GM19351 (cell line): ENCODE measurements around the gene LDB3.

Experiments used
- ATAC-seq: cut with Tn5 transposase; IDR thresholded peaks from one replicate; pipeline ENCODE4 v1.9.1; 2021; ENCODE audit warnings: mild to moderate bottlenecking, moderate library complexity; ENCODE audit not compliant: unreplicated experiment

LDB3 gene

GRCh38 chr10:86756511-86757112 lies 88.3 kb downstream of the LDB3 start, which contains the start of gene BMPR1A:
BMPR1A (plus strand) TSS chr10:86756619; CDS start chr10:86876019, 119,400 bp downstream.
- peak; percentile 31 for ATAC-seq

DNA sequence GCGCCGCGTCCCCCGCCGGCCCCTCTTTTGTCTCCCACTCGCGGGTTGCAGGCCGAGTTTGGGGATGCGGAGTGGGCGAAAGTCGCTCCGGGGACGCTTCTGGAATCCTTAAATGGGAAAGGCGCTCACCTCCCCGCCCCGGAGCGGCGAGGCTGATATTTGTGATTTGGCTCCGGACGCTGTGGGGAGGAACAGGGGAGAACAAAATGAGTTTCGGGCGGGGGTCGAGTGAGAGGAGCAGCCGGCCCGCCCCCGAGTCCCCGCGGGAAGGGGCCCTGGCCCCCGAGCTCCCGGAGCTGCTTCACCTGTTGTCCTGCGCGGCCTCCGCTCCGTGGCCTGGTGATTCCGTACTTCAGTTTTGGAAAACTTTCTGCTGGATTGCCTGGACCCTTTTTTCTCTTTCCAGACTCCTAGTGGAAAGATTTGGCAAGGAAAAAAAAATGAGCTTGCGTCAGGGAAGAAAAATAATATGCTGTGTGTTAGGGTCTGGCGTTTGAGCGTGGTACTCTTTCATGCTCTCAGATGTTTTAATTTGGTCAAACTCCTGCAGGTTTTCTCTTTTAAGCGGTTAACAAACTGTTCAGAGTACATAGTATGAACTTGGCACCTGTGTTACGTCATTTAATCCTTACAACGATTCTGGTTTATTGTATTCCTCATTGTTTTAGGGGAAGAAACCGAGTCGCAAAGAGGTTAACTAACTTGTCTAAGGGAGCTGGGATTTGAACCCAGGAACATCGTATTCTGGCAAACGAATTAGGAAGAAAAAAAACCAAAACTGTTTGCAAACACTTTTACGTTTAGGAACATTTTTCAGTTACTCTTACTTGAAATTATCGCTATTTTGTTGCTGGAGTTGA lies 89.0 kb downstream of the LDB3 start:
- peak; percentile 0 for ATAC-seq

GRCh38 chr10:86758189-86759072 lies 90.1 kb downstream of the LDB3 start:
- no peak for ATAC-seq

GRCh38 chr10:86759073-86759672 lies 90.9 kb downstream of the LDB3 start:
- ATAC-seq = no peak

DNA sequence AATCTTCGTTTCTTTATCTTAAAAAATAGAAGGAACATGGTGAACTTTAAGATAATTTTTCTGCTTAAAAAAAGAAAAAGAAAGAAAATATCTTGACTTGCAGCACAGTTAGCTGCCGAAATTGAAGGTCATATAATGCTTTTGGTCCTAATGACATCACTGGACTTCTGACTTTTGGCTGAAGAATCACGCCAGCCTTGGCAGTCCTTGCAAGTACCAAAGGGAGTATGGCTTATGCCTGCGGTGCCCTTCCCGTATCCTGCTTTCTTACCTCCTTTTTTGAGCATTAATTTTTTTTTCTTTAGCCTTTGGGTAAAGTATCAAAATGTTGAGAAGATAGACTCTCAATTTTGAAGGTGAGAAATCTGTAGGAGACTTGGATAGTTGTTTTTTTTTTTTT lies 95.1 kb downstream of the LDB3 start:
- ATAC-seq = no peak

DNA sequence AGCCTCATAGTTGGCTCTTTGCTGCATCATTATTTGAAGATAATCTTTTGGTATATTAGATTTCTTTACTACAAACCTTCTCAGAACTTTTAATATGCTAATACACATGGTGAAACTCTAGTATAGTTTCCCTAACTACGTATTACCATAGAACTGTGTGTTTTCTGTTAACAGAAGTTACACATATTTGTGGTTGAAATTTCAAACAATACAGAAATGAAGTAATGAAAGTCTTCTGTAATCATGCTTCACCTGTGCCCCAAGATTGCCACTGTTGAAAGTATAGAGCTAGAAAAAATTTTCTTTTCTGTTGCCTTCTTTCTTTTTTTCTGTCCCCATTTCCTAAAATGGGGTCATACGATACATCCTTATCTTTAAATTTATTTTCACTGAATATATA lies 97.2 kb downstream of the LDB3 start:
- ATAC-seq = no peak

DNA sequence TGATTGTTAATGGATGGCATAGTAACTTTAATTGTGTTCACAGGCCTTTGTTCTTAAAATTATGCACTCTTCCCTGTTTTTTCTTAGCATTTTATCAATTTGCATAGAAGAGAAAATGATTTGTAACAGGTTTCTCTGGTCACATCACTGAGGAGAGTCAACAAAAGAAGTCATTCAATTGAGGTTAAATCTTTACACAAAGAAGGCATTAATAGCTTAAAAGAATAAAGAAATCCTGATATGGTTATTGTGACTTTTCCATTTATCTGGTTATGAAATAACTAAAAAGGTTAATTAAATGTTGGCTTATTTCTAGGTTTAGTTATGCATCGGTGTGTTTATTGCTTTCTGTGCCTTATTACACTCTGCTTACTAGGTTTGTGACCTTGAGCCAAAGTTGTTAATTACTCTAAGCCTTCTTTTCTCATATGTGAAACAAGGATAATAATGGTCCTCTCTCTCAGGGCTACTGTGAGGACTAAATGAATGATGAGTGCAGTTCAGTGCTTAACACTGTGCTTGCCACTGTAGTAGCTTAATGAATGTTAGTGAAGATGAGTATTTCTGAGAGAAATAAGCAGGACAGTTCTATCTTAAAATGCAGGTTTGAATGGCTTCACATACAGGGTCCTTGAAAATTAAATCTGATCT lies 100.2 kb downstream of the LDB3 start:
- no peak for ATAC-seq

DNA sequence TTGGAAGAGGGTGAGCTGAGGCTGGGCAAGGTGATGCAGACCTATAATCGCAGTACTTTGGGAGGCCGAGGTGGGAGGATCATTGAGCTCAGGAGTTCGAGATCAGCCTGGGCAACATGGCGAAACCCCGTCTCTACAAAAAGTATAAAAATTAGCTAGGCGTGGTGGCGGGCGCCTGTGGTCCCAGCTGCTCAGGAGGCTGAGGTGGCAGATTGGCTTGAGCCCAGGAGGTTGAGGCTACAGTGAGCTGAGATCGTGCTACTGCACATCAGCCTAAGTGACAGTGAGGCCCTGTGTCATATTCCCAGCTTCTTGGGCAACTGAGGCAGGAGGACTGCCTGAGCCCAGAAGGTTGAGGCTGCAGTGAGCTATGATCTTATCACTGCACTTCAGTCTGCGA lies 101.7 kb downstream of the LDB3 start:
- no peak for ATAC-seq

- no peak for ATAC-seq
Observed at GRCh38 chr10:86770412-86770960, 102.2 kb downstream of the LDB3 start.

DNA sequence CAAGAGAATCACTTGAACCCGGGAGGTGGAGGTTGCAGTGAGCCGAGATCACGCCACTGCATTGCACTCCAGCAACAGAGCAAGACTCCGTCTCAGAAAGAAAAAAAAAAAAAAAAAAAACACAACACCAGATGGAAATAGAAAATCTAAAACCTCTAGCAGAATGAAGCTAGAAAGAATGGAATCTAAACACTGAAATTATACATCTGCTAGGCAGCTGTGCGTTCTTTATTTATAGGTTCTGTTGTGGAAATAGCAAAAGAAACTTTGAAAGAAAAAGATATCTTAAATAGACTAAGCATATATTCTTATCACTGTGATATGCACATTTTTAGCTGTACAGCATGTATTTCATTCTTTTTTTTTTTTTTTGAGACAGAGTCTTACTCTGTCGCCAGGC lies 105.2 kb downstream of the LDB3 start:
- ATAC-seq = no peak

DNA sequence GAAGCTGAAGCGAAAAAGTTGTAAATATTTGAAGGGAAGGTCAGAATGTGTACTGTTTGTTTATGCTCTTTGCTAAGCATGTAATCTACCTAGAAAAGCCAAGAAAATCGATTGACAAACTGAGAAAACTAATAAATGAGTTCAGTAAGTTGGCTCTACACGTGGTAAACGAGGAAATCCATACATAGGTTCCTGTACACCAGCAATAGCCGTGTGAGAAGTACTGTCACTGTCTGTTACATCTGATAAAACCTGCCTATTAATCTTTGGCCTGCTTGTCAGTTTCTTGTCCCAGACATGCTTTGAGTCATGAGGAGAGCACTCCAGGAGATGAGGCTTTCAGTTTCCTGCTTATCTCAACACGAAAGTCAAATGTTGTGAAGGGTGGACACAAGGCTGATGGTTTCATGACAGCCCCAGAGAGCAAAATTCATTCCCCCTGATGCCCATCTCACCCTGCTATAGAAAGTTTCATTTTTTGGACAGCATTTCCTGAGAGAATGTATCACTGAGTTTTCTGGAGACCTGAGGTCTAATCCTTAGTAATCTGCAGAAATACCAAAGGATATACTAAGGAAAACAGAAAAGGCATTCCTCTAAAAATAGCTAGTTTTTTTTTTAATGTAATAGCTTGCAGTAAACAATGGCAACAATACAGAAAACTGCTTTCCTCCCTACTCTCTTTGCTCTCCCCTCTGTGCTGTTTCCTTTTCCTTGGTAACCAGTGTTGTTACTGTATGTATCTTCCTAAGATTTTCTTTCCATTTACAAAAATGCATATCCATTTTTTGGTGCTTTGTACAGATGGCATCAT lies 107.0 kb downstream of the LDB3 start:
- peak; percentile 67 for ATAC-seq

DNA sequence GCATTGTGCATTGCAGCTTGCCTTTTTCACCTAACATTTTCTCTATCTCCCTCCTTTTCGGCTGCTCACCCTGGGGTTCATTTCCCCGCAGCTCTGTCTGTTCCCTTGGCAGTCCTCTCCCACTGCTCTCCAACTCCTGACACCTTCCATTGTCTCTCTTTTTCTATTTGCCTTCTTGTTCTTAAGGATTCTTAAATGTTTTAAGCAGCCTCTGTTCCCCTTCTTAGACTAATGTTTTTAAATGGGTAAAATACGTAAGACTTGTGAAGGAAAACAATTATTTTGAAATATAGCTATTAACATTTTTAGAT lies 107.5 kb downstream of the LDB3 start:
- ATAC-seq = no peak

DNA sequence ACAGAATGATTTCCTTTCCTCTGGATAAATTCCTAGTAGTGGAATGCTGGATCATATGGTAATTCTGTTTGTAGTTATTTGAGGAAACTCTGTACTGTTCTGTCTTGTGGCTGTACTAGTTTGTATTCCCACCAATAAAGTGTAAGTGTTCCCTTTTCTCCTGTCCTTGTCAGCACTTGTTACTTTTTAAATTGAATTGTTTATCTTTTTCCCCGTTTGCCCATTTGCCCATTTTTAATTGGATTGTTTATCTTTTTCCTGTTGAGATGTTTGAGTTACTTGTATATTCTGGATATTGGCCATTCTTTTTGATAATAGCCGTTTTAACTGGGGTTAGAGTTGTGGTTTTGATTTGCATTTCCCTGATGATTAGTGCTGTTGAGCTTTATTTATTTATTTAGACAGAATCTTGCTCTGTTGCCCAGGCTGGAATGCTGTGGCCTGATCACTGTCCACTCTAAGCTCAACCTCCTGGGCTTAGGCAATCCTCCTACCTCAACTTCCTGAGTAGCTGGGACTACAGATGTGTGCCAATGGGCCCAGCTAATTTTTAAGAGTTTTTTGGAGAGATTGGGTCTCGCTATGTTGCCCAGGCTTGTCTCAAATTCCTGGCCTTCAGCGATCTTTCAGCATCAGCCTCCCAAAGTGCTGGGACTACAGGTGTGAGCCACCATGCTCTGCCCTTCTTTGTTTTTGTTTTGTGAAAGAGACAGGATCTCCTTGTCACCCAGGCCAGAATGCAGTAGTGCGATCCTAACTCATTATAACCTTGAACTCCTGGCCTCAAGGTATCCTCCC lies 111.1 kb downstream of the LDB3 start:
- no peak for ATAC-seq

- peak; percentile 95 for ATAC-seq
Observed at GRCh38 chr10:86782701-86783418, 114.5 kb downstream of the LDB3 start.

- no peak for ATAC-seq
Observed at GRCh38 chr10:86785037-86785436, 116.7 kb downstream of the LDB3 start.
